Chondrocyte (in vitro differentiated cells): Measurements from ENCODE around the gene ABAT. TPM values are rescaled to one million over a fixed set of nuclear protein-coding genes. Genes with fewer than 3 reads are reported as not detected.

Experiments used
- DNase-seq: peaks from one replicate; pipeline ENCODE4 v3.0.0; 2021; ENCODE audit warnings: mixed read lengths, low spot score
- H3K27ac Mint-ChIP-seq: one replicate; pipeline ENCODE4 v1.8.0; 2021; ENCODE audit warnings: mild to moderate bottlenecking, moderate library complexity, mixed read lengths; ENCODE audit not compliant: unreplicated experiment
- H3K27me3 Mint-ChIP-seq: 2 replicates; pipeline ENCODE4 v1.8.0; 2021; ENCODE audit warnings: low read depth, mixed read lengths
- H3K36me3 Mint-ChIP-seq: 2 replicates; pipeline ENCODE4 v1.8.0; 2021; ENCODE audit warnings: low read depth, mixed read lengths
- H3K4me1 Mint-ChIP-seq: 2 replicates; pipeline ENCODE4 v1.8.0; 2021; ENCODE audit warnings: low read depth, mild to moderate bottlenecking, mixed read lengths
- H3K4me3 Mint-ChIP-seq: one replicate; pipeline ENCODE4 v1.8.0; 2021; ENCODE audit warnings: mild to moderate bottlenecking, moderate library complexity, mixed read lengths; ENCODE audit not compliant: unreplicated experiment
- H3K9me3 Mint-ChIP-seq: 2 replicates; pipeline ENCODE4 v1.8.0; 2021; ENCODE audit warnings: low read depth, mixed read lengths
- CTCF ChIP-seq: fragments of 200-600 bp; sonication (generic); IDR thresholded peaks from 2 replicates; pipeline ENCODE4 v1.5.0; 2021; ENCODE audit warnings: antibody characterized with exemption, mild to moderate bottlenecking, moderate library complexity
- total RNA-seq: library from RNA; stranded (reverse); gene quantifications from 3 replicates; pipeline ENCODE4 v1.2.1, GENCODE V29; 2021

The ABAT gene
- total RNA-seq, 1 donor from 2014 or later = 2.1 TPM

GRCh38 chr16:8670014-8670560, 4.3 kb upstream of the ABAT start:
- Mint-ChIP-seq H3K27ac (no peak overlapping the region), H3K27me3 (no peaks in the 10 kb centered on the region), H3K4me1 (peaks cover 6% of the 10 kb centered on the region), H3K9me3 (no peaks in the 10 kb centered on the region), H3K36me3 (no peaks in the 10 kb centered on the region), H3K4me3 (no peak overlapping the region)
- peak; percentile 19 for DNase-seq
- no peak for TF ChIP-seq CTCF

GRCh38 chr16:8673611-8674412, 605 bp upstream of the ABAT start:
- Mint-ChIP-seq H3K9me3 (no peaks in the 10 kb centered on the region), H3K27ac (no peak overlapping the region), H3K4me1 (peaks cover 7% of the 10 kb centered on the region), H3K36me3 (no peaks in the 10 kb centered on the region), H3K27me3 (peaks cover 2% of the 10 kb centered on the region), H3K4me3 (peak overlapping the region; percentile 68)
- TF ChIP-seq CTCF = no peak
- DNase-seq = no peak

- peaks cover 8% of the 10 kb centered on the region for H3K9me3 Mint-ChIP-seq
- DNase-seq = no peak
- H3K27ac Mint-ChIP-seq = no peak overlapping the region
- peaks cover 4% of the 10 kb centered on the region for H3K36me3 Mint-ChIP-seq
- H3K4me1 Mint-ChIP-seq = peaks cover 7% of the 10 kb centered on the region
- TF ChIP-seq CTCF = no peak
- H3K4me3 Mint-ChIP-seq = peak overlapping the region; percentile 81
- H3K27me3 Mint-ChIP-seq = peaks cover 2% of the 10 kb centered on the region
These were observed 1.1 kb downstream of the ABAT start for GRCh38 chr16:8675183-8676159.

GRCh38 chr16:8676160-8676547, 1.7 kb downstream of the ABAT start:
- peaks cover 7% of the 10 kb centered on the region for H3K4me1 Mint-ChIP-seq
- peaks cover 2% of the 10 kb centered on the region for H3K27me3 Mint-ChIP-seq
- DNase-seq = no peak
- peaks cover 4% of the 10 kb centered on the region for H3K36me3 Mint-ChIP-seq
- peak overlapping the region; percentile 19 for H3K4me3 Mint-ChIP-seq
- peaks cover 8% of the 10 kb centered on the region for H3K9me3 Mint-ChIP-seq
- TF ChIP-seq CTCF = no peak
- no peak overlapping the region for H3K27ac Mint-ChIP-seq

- Mint-ChIP-seq H3K27me3 (peaks cover 2% of the 10 kb centered on the region), H3K9me3 (peaks cover 8% of the 10 kb centered on the region), H3K4me3 (no peak overlapping the region), H3K36me3 (peaks cover 4% of the 10 kb centered on the region), H3K4me1 (peaks cover 7% of the 10 kb centered on the region), H3K27ac (no peak overlapping the region)
- DNase-seq = no peak
- TF ChIP-seq CTCF = no peak
These were observed 2.4 kb downstream of the ABAT start for GRCh38 chr16:8676737-8677375.
